Measurements from ENCODE around the gene URB1.
"Not testable (repeated sequence)": the region's sequence is repeated elsewhere in the genome, so short reads cannot be mapped to it uniquely, and the experiment has no call there.

Gene URB1

GRCh38 chr21:32392880-32393676 is at the start of gene URB1:
Gene URB1 (minus strand): TSS chr21:32393012. CDS start chr21:32392910, 102 bp downstream.
- H3K4me3 Mint-ChIP-seq = peak within 1 kb of the TSS; percentile 89
- ATAC-seq (ENCODE audit: low read depth) (peak; percentile 97), DNase-seq (ENCODE audit: low spot score in 2 of 2) (peak; percentile 94 to 95)
- peaks cover 9% of the 10 kb centered on the region for H3K36me3 Mint-ChIP-seq
- H3K27me3 Mint-ChIP-seq = peaks cover 5% of the 10 kb centered on the region
- no peaks in the 10 kb centered on the region for H3K9me3 Mint-ChIP-seq
- H3K27ac Mint-ChIP-seq = peak within 1 kb of the TSS; percentile 78
- H3K4me1 Mint-ChIP-seq = peaks cover 23% of the 10 kb centered on the region

- H3K27ac Mint-ChIP-seq = no peak overlapping the region
- DNase-seq (ENCODE audit: low spot score in 2 of 2) (no peak), ATAC-seq (ENCODE audit: low read depth) (no peak)
- H3K4me3 Mint-ChIP-seq = no peak overlapping the region
- H3K36me3 Mint-ChIP-seq = no peaks in the 10 kb centered on the region
- peaks cover 13% of the 10 kb centered on the region for H3K27me3 Mint-ChIP-seq
- H3K9me3 Mint-ChIP-seq = no peaks in the 10 kb centered on the region
- peaks cover 3% of the 10 kb centered on the region for H3K4me1 Mint-ChIP-seq
These were observed 44.9 kb upstream of the URB1 start for GRCh38 chr21:32437729-32438128.

GRCh38 chr21:32432982-32433660 is 40.3 kb upstream of the URB1 start:
- H3K4me1 Mint-ChIP-seq; DNase-seq (ENCODE audit: low spot score in 2 of 2); ATAC-seq (ENCODE audit: low read depth); H3K36me3 Mint-ChIP-seq; H3K27ac Mint-ChIP-seq; H3K9me3 Mint-ChIP-seq; H3K4me3 Mint-ChIP-seq: not testable (repeated sequence)
- H3K27me3 Mint-ChIP-seq = peaks cover 13% of the 10 kb centered on the region

- no peak for DNase-seq (ENCODE audit: low spot score in 2 of 2)
- H3K36me3 Mint-ChIP-seq = peaks cover under 1% of the 10 kb centered on the region
These were observed 35.3 kb upstream of the URB1 start for GRCh38 chr21:32427958-32428623.

GRCh38 chr21:32426592-32427051 is 33.8 kb upstream of the URB1 start:
- Mint-ChIP-seq H3K9me3 (peaks cover 7% of the 10 kb centered on the region), H3K4me3 (no peak overlapping the region), H3K27me3 (no peaks in the 10 kb centered on the region), H3K27ac (no peak overlapping the region), H3K4me1 (no peaks in the 10 kb centered on the region), H3K36me3 (peaks cover 5% of the 10 kb centered on the region)
- DNase-seq (ENCODE audit: low spot score in 2 of 2) (no peak), ATAC-seq (ENCODE audit: low read depth) (no peak)

More at GRCh38 chr21:32427958-32428623, 35.3 kb upstream of the URB1 start:
- Mint-ChIP-seq H3K4me3 (no peak overlapping the region), H3K9me3 (peaks cover 3% of the 10 kb centered on the region), H3K27me3 (no peaks in the 10 kb centered on the region), H3K27ac (no peak overlapping the region), H3K4me1 (no peaks in the 10 kb centered on the region)
- no peak for ATAC-seq (ENCODE audit: low read depth)

GRCh38 chr21:32426066-32426465 is 33.3 kb upstream of the URB1 start:
- H3K9me3 Mint-ChIP-seq = peaks cover 7% of the 10 kb centered on the region
- H3K27ac Mint-ChIP-seq = no peak overlapping the region
- H3K4me3 Mint-ChIP-seq = no peak overlapping the region
- H3K27me3 Mint-ChIP-seq = no peaks in the 10 kb centered on the region
- H3K36me3 Mint-ChIP-seq = peaks cover 5% of the 10 kb centered on the region
- ATAC-seq (ENCODE audit: low read depth) (no peak), DNase-seq (ENCODE audit: low spot score in 2 of 2) (no peak)
- H3K4me1 Mint-ChIP-seq = no peaks in the 10 kb centered on the region

- Mint-ChIP-seq H3K4me1 (no peaks in the 10 kb centered on the region), H3K9me3 (peaks cover 7% of the 10 kb centered on the region), H3K27ac (no peak overlapping the region), H3K4me3 (no peak overlapping the region), H3K27me3 (no peaks in the 10 kb centered on the region), H3K36me3 (peaks cover 5% of the 10 kb centered on the region)
- ATAC-seq (ENCODE audit: low read depth) = no peak
- DNase-seq (ENCODE audit: low spot score in 2 of 2) = no peak
These were observed 32.8 kb upstream of the URB1 start for GRCh38 chr21:32425628-32426027.

GRCh38 chr21:32424674-32425073 is 31.9 kb upstream of the URB1 start:
- H3K9me3 Mint-ChIP-seq = peaks cover 4% of the 10 kb centered on the region
- H3K4me1 Mint-ChIP-seq = no peaks in the 10 kb centered on the region
- no peak for DNase-seq (ENCODE audit: low spot score in 2 of 2)
- no peaks in the 10 kb centered on the region for H3K27me3 Mint-ChIP-seq
- H3K36me3 Mint-ChIP-seq = peaks cover 5% of the 10 kb centered on the region
- H3K27ac Mint-ChIP-seq = no peak overlapping the region
- ATAC-seq (ENCODE audit: low read depth) = no peak
- H3K4me3 Mint-ChIP-seq = no peak overlapping the region

- peaks cover 4% of the 10 kb centered on the region for H3K9me3 Mint-ChIP-seq
- H3K27ac Mint-ChIP-seq = no peak overlapping the region
- no peaks in the 10 kb centered on the region for H3K4me1 Mint-ChIP-seq
- DNase-seq (ENCODE audit: low spot score in 2 of 2) = no peak
- peaks cover 5% of the 10 kb centered on the region for H3K36me3 Mint-ChIP-seq
- no peak for ATAC-seq (ENCODE audit: low read depth)
- no peak overlapping the region for H3K4me3 Mint-ChIP-seq
- H3K27me3 Mint-ChIP-seq = no peaks in the 10 kb centered on the region
These were observed 31.4 kb upstream of the URB1 start for GRCh38 chr21:32424191-32424535.

- Mint-ChIP-seq H3K4me1 (no peaks in the 10 kb centered on the region), H3K27me3 (no peaks in the 10 kb centered on the region), H3K4me3 (no peak overlapping the region), H3K9me3 (peaks cover 4% of the 10 kb centered on the region), H3K27ac (no peak overlapping the region), H3K36me3 (peaks cover 5% of the 10 kb centered on the region)
- ATAC-seq (ENCODE audit: low read depth) (no peak), DNase-seq (ENCODE audit: low spot score in 2 of 2) (no peak)
These were observed 30.7 kb upstream of the URB1 start for GRCh38 chr21:32423320-32424190.

GRCh38 chr21:32422064-32422463 is 29.3 kb upstream of the URB1 start:
- ATAC-seq (ENCODE audit: low read depth) (no peak), DNase-seq (ENCODE audit: low spot score in 2 of 2) (no peak)
- peaks cover 5% of the 10 kb centered on the region for H3K36me3 Mint-ChIP-seq
- H3K27me3 Mint-ChIP-seq = peaks cover 3% of the 10 kb centered on the region
- peaks cover 4% of the 10 kb centered on the region for H3K9me3 Mint-ChIP-seq
- H3K27ac Mint-ChIP-seq = no peak overlapping the region
- H3K4me3 Mint-ChIP-seq = no peak overlapping the region
- no peaks in the 10 kb centered on the region for H3K4me1 Mint-ChIP-seq

GRCh38 chr21:32418146-32418545 is 25.3 kb upstream of the URB1 start:
- H3K9me3 Mint-ChIP-seq = peaks cover 4% of the 10 kb centered on the region
- H3K4me3 Mint-ChIP-seq = no peak overlapping the region
- H3K4me1 Mint-ChIP-seq = peaks cover 2% of the 10 kb centered on the region
- no peak overlapping the region for H3K27ac Mint-ChIP-seq
- peaks cover 5% of the 10 kb centered on the region for H3K36me3 Mint-ChIP-seq
- ATAC-seq (ENCODE audit: low read depth) (no peak), DNase-seq (ENCODE audit: low spot score in 2 of 2) (no peak)
- peaks cover 8% of the 10 kb centered on the region for H3K27me3 Mint-ChIP-seq

- DNase-seq (ENCODE audit: low spot score in 2 of 2) (no peak), ATAC-seq (ENCODE audit: low read depth) (no peak)
- H3K4me1 Mint-ChIP-seq = peaks cover 8% of the 10 kb centered on the region
- no peak overlapping the region for H3K27ac Mint-ChIP-seq
- peaks cover 14% of the 10 kb centered on the region for H3K27me3 Mint-ChIP-seq
- H3K4me3 Mint-ChIP-seq = no peak overlapping the region
- H3K36me3 Mint-ChIP-seq = no peaks in the 10 kb centered on the region
- H3K9me3 Mint-ChIP-seq = no peaks in the 10 kb centered on the region
These were observed 22.9 kb upstream of the URB1 start for GRCh38 chr21:32415451-32416398.
